ENCODE measurements around the gene KRTAP10-12. TPM values are rescaled to one million over a fixed set of nuclear protein-coding genes. Genes with fewer than 3 reads are reported as not detected.

Gene KRTAP10-12
- polyA plus RNA-seq, 1 of the 3 experiments (the other 2 are of a cell fraction) = not detected

- H3K27ac ChIP-seq (ENCODE audit: low read depth in 2 of 2, low read length in 1 of 2) = no peak overlapping the region
- H3K9me3 ChIP-seq = peaks cover 10% of the 10 kb centered on the region; the same call in 1 of the 2 replicates
- TF ChIP-seq EP300 (IDR thresholded peaks at IDR 0.05; ENCODE audit: borderline replicate concordance in 1 of 2, low read depth in 1 of 2, low read length in 1 of 2) (no peak), GATA2 (CRISPR knock-in tag; IDR thresholded peaks at IDR 0.05) (no peak), NRF1 (IDR thresholded peaks at IDR 0.05; ENCODE audit: low read depth, low read length) (no peak), MXI1 (IDR thresholded peaks at IDR 0.05; ENCODE audit: low read depth, low read length) (no peak), JUND (IDR thresholded peaks at IDR 0.05) (no peak)
- 66% methylated on average over 3 of the region's 3 CpGs for WGBS (ENCODE audit: low lambda C conversion rate)
- no peaks in the 10 kb centered on the region for H3F3A ChIP-seq (replicated peaks; ENCODE audit: insufficient read depth)
- H3K4me2 ChIP-seq = no peak overlapping the region
- ChIA-PET POLR2A (no interaction called here), CTCF (no interaction called here)
- H3K9me2 ChIP-seq = no peaks in the 10 kb centered on the region
- H3K36me3 ChIP-seq (replicated peaks in 1 of 2; ENCODE audit: control insufficient read depth in 1 of 2, insufficient read depth in 2 of 2, low read length in 1 of 2) = no peaks in the 10 kb centered on the region
- no peaks in the 10 kb centered on the region for H3K79me2 ChIP-seq (ENCODE audit: insufficient read depth)
- H2AFZ ChIP-seq (ENCODE audit: low read depth) = no peak overlapping the region
- DNase-seq = no peak
- H4K20me1 ChIP-seq (ENCODE audit: insufficient read depth) = no peaks in the 10 kb centered on the region
- H3K27me3 ChIP-seq (ENCODE audit: insufficient read depth) = no peaks in the 10 kb centered on the region; the same call in 1 of the 2 replicates
- H3K9ac ChIP-seq = no peak overlapping the region
- no peak overlapping the region for H3K4me3 ChIP-seq (ENCODE audit: low read depth in 2 of 2, low read length in 1 of 2)
- no peaks in the 10 kb centered on the region for H3K4me1 ChIP-seq (ENCODE audit: control insufficient read depth in 1 of 2, insufficient read depth in 2 of 2, low read depth in 1 of 2, low read length in 1 of 2)
These were observed 41.6 kb downstream of the KRTAP10-12 start for GRCh38 chr21:44738621-44739020.

DNA sequence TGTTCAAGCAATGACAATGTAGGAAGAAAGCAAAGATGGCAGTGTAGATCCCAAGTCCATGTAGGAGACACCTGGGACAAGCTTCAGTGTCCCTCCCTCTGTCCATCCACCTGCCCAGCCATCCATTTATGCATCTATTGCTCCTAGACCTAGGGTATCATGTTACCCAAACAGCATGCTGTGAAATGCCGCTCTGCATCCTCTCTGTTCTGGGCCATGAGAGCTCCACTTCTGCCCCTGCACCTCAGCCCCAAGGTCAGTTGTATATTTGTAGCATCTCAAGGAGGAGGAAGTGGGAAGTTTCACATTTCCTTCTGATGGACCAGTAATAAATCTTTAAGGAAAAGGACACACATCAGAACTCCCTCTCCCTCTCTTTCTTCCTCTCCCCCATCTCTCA is 42.3 kb downstream of the KRTAP10-12 start:
- H3K79me2 ChIP-seq (ENCODE audit: insufficient read depth) = no peaks in the 10 kb centered on the region
- ChIA-PET POLR2A (no interaction called here), CTCF (interaction anchor here (1.9 kb wide), 1 partner anchor 54 kb away, joined by 6 read pairs; no protein-coding TSS in a partner anchor)
- no peak overlapping the region for H3K4me2 ChIP-seq
- DNase-seq = no peak
- H3K4me1 ChIP-seq (ENCODE audit: control insufficient read depth in 1 of 2, insufficient read depth in 2 of 2, low read depth in 1 of 2, low read length in 1 of 2) = no peaks in the 10 kb centered on the region
- H3K4me3 ChIP-seq (ENCODE audit: low read depth in 2 of 2, low read length in 1 of 2) = no peak overlapping the region
- H3K9ac ChIP-seq = no peak overlapping the region
- no peak for TF ChIP-seq CTCF (IDR thresholded peaks at IDR 0.05)
- TF ChIP-seq JUND (IDR thresholded peaks at IDR 0.05) = no peak
- TF ChIP-seq, protein P1, sequence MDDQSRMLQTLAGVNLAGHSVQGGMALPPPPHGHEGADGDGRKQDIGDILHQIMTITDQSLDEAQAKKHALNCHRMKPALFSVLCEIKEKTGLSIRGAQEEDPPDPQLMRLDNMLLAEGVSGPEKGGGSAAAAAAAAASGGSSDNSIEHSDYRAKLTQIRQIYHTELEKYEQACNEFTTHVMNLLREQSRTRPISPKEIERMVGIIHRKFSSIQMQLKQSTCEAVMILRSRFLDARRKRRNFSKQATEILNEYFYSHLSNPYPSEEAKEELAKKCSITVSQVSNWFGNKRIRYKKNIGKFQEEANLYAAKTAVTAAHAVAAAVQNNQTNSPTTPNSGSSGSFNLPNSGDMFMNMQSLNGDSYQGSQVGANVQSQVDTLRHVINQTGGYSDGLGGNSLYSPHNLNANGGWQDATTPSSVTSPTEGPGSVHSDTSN (IDR thresholded peaks at IDR 0.05) = no peak
- no peak for TF ChIP-seq SMC3 (IDR thresholded peaks at IDR 0.05; ENCODE audit: low read depth, low read length)
- TF ChIP-seq SIN3A (IDR thresholded peaks at IDR 0.05; ENCODE audit: borderline replicate concordance, low read depth, low read length) = no peak
- no peak for TF ChIP-seq RCOR1 (IDR thresholded peaks at IDR 0.05; ENCODE audit: low read length)
- TF ChIP-seq RAD21 (IDR thresholded peaks at IDR 0.05; ENCODE audit: low read length) = no peak
- no peak for TF ChIP-seq FOSL2 (IDR thresholded peaks at IDR 0.05; ENCODE audit: borderline replicate concordance, low read depth)
- TF ChIP-seq, protein P2, sequence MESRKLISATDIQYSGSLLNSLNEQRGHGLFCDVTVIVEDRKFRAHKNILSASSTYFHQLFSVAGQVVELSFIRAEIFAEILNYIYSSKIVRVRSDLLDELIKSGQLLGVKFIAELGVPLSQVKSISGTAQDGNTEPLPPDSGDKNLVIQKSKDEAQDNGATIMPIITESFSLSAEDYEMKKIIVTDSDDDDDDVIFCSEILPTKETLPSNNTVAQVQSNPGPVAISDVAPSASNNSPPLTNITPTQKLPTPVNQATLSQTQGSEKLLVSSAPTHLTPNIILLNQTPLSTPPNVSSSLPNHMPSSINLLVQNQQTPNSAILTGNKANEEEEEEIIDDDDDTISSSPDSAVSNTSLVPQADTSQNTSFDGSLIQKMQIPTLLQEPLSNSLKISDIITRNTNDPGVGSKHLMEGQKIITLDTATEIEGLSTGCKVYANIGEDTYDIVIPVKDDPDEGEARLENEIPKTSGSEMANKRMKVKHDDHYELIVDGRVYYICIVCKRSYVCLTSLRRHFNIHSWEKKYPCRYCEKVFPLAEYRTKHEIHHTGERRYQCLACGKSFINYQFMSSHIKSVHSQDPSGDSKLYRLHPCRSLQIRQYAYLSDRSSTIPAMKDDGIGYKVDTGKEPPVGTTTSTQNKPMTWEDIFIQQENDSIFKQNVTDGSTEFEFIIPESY (IDR thresholded peaks at IDR 0.05; ENCODE audit: borderline replicate concordance, low read depth) = no peak
- no peak for TF ChIP-seq POLR2AphosphoS5 (IDR thresholded peaks at IDR 0.05; ENCODE audit: low read depth, low read length)
- no peak for TF ChIP-seq IRF3 (IDR thresholded peaks at IDR 0.05; ENCODE audit: low read depth, low read length)
- TF ChIP-seq CHD2 (IDR thresholded peaks at IDR 0.05; ENCODE audit: low read length, partially characterized antibody) = no peak
- no peak for TF ChIP-seq FOXM1 (IDR thresholded peaks at IDR 0.05; ENCODE audit: low read depth)
- TF ChIP-seq EZH2phosphoT487 (IDR thresholded peaks at IDR 0.05; ENCODE audit: borderline replicate concordance, low read depth) = no peak
- TF ChIP-seq RFX5 (IDR thresholded peaks at IDR 0.05; ENCODE audit: low read length) = no peak
- no peak for TF ChIP-seq ELF1 (IDR thresholded peaks at IDR 0.05)
- no peak for TF ChIP-seq TEAD4 (IDR thresholded peaks at IDR 0.05; ENCODE audit: borderline replicate concordance, insufficient read depth)
- H3K9me2 ChIP-seq = no peaks in the 10 kb centered on the region
- H3F3A ChIP-seq (replicated peaks; ENCODE audit: insufficient read depth) = no peaks in the 10 kb centered on the region
- no CpG with 5 or more reads among the region's 1 CpG for WGBS (ENCODE audit: low lambda C conversion rate)
- H2AFZ ChIP-seq (ENCODE audit: low read depth) = no peak overlapping the region
- no peaks in the 10 kb centered on the region for H3K36me3 ChIP-seq (replicated peaks in 1 of 2; ENCODE audit: control insufficient read depth in 1 of 2, insufficient read depth in 2 of 2, low read length in 1 of 2)
- no peaks in the 10 kb centered on the region for H4K20me1 ChIP-seq (ENCODE audit: insufficient read depth)
- H3K27ac ChIP-seq (ENCODE audit: low read depth in 2 of 2, low read length in 1 of 2) = no peak overlapping the region
- H3K27me3 ChIP-seq (ENCODE audit: insufficient read depth) = no peaks in the 10 kb centered on the region; the same call in 1 of the 2 replicates
- H3K9me3 ChIP-seq = peaks cover 10% of the 10 kb centered on the region; the same call in 1 of the 2 replicates

All from SK-N-SH (cell line).